CD4-positive, alpha-beta memory T cell (primary cell): Measurements from ENCODE around the gene CMIP. TPM values are rescaled to one million over a fixed set of nuclear protein-coding genes. Genes with fewer than 3 reads are reported as not detected.

Source experiments
- CTCF ChIA-PET: fragments of 350-600 bp; sonication (Branson Sonifier 250); formaldehyde crosslinking; loops from one replicate; lab custom pipeline; 2021; ENCODE audit warnings: inconsistent platforms; ENCODE audit not compliant: partially characterized antibody; lab: Charles Lee
- POLR2A ChIA-PET: fragments of 350-600 bp; sonication (Branson Sonifier 250); formaldehyde crosslinking; loops from one replicate; lab custom pipeline; 2021; ENCODE audit not compliant: partially characterized antibody; lab: Charles Lee
- DNase-seq, 5 donors: peaks; one replicate each; pipeline versions ENCODE4 v3.0.0 to v3.0.0-alpha.2; 2020 to 2022; ENCODE audit warnings: mixed read lengths in 1 of 5
- H3K27ac ChIP-seq: one replicate; pipeline ENCODE4 v1.7.0; 2013; ENCODE audit warnings: low read depth, low read length
- H3K27me3 ChIP-seq: 2 replicates; pipeline ENCODE4 v1.7.0; 2013; ENCODE audit warnings: mild to moderate bottlenecking, low read length, moderate library complexity; ENCODE audit not compliant: insufficient read depth
- H3K36me3 ChIP-seq: 2 replicates; pipeline ENCODE4 v1.7.0; 2013; ENCODE audit warnings: mild to moderate bottlenecking, low read length, moderate library complexity; ENCODE audit not compliant: insufficient read depth
- H3K4me1 ChIP-seq: 2 replicates; pipeline ENCODE4 v1.7.0; 2013; ENCODE audit warnings: mild to moderate bottlenecking, low read length, moderate library complexity; ENCODE audit not compliant: insufficient read depth
- H3K4me3 ChIP-seq, 2 donors: one replicate each; pipeline ENCODE4 v1.7.0; 2013; ENCODE audit warnings: low read length in 2 of 2, mild to moderate bottlenecking in 1 of 2
- H3K9me3 ChIP-seq, 2 donors: one replicate each; pipeline ENCODE4 v1.7.0; 2013; ENCODE audit warnings: low read length in 2 of 2, control low read depth in 1 of 2; ENCODE audit not compliant: control insufficient read depth in 1 of 2
- H3K27ac Mint-ChIP-seq, 7 donors: one replicate each; pipeline ENCODE4 v1.8.0; 2020 to 2021; ENCODE audit warnings: mixed read lengths in 7 of 7, mild to moderate bottlenecking in 6 of 7, inconsistent platforms in 3 of 7, moderate library complexity in 3 of 7
- H3K27me3 Mint-ChIP-seq, 2 donors: one replicate each; pipeline ENCODE4 v1.8.0; 2020 to 2021; ENCODE audit warnings: mixed read lengths in 2 of 2
- H3K36me3 Mint-ChIP-seq, 2 donors: one replicate each; pipeline ENCODE4 v1.8.0; 2020 to 2021; ENCODE audit warnings: mixed read lengths in 2 of 2, inconsistent platforms in 1 of 2, mild to moderate bottlenecking in 1 of 2
- H3K4me1 Mint-ChIP-seq, 4 donors: one replicate each; pipeline ENCODE4 v1.8.0; 2020 to 2021; ENCODE audit warnings: mixed read lengths in 4 of 4, mild to moderate bottlenecking in 1 of 4
- H3K4me3 Mint-ChIP-seq, 8 donors: one replicate each; pipeline ENCODE4 v1.8.0; 2020 to 2021; ENCODE audit warnings: mixed read lengths in 8 of 8, mild to moderate bottlenecking in 7 of 8, moderate library complexity in 6 of 8, inconsistent platforms in 3 of 8
- H3K9me3 Mint-ChIP-seq, 8 donors: one replicate each; pipeline ENCODE4 v1.8.0; 2020 to 2021; ENCODE audit warnings: mixed read lengths in 8 of 8, mild to moderate bottlenecking in 5 of 8, inconsistent platforms in 3 of 8, moderate library complexity in 1 of 8
- intact Hi-C: fragments of 100-400 bp; cut with micrococcal nuclease; formaldehyde crosslinking; loops from one replicate; pipeline ENCODE4 v1.15.1; 2023
- polyA plus RNA-seq, 2 donors: library from polyadenylated mRNA; unstranded; fragments of 300-500 nt; fragmentation: Illumina TruSeq; gene quantifications; one replicate each; pipeline ENCODE4 v1.2.3, GENCODE V29; 2021
- total RNA-seq, 2 experiments: library from RNA; stranded (reverse); gene quantifications; one replicate each; pipeline ENCODE4 v1.2.3, GENCODE V29; 2021

The CMIP gene
- total and polyA plus RNA-seq, 4 experiments from 2014 or later: 0.84 to 36.4 (median 33.2) TPM; not detected in 1

GRCh38 chr16:81447383-81448101 is 2.9 kb downstream of the CMIP start:
- ChIA-PET POLR2A (no interaction called here), CTCF (interaction anchor here (0.7 kb wide), 1 partner anchor 78 kb away, joined by 3 read pairs; no protein-coding TSS in a partner anchor)
- intact Hi-C loops: loop anchor here (2.0 kb wide), 1 partner anchor 23 kb away; no protein-coding TSS in a partner anchor
- Histone ChIP-seq H3K27ac (peak overlapping the region; percentile 63), H3K36me3 (no peaks in the 10 kb centered on the region), H3K4me3 (no peak overlapping the region), H3K9me3 (no peaks in the 10 kb centered on the region), H3K27me3 (no peaks in the 10 kb centered on the region), H3K4me1 (peaks cover 69% of the 10 kb centered on the region)
- Mint-ChIP-seq H3K27me3 (no peaks in the 10 kb centered on the region), H3K4me3 (peak overlapping the region; percentile 28 to 92 (median 87)), H3K27ac (peak overlapping the region; percentile 52 to 96 (median 91)), H3K9me3 (peaks cover 0 to 6% (median 1%) of the 10 kb centered on the region in 8 donors), H3K4me1 (peaks cover 46 to 82% (median 68%) of the 10 kb centered on the region in 4 donors), H3K36me3 (peaks cover 4 to 22% of the 10 kb centered on the region in 2 donors)
- DNase-seq: no peak

- no peaks in the 10 kb centered on the region for H3K27me3 Mint-ChIP-seq
- Histone ChIP-seq H3K9me3 (no peaks in the 10 kb centered on the region), H3K27ac (no peak overlapping the region), H3K27me3 (no peaks in the 10 kb centered on the region), H3K36me3 (no peaks in the 10 kb centered on the region), H3K4me1 (peaks cover 76% of the 10 kb centered on the region), H3K4me3 (no peak overlapping the region)
- H3K36me3 Mint-ChIP-seq: peaks cover 4 to 20% of the 10 kb centered on the region in 2 donors
- peak overlapping the region in 6 of 8 donors; percentile 11 to 71 (median 42) for H3K4me3 Mint-ChIP-seq
- H3K4me1 Mint-ChIP-seq: peaks cover 48 to 81% (median 66%) of the 10 kb centered on the region in 4 donors
- DNase-seq: no peak
- ChIA-PET CTCF (interaction anchor here (0.8 kb wide), 1 partner anchor 17 kb away, joined by 3 read pairs; no protein-coding TSS in a partner anchor), POLR2A (interaction anchor here (4.3 kb wide), 1 partner anchor 22 kb away, joined by 22 read pairs; no protein-coding TSS in a partner anchor)
- peak overlapping the region; percentile 38 to 96 (median 75) for H3K27ac Mint-ChIP-seq
- H3K9me3 Mint-ChIP-seq: peaks cover 0 to 6% (median 1%) of the 10 kb centered on the region in 8 donors
- intact Hi-C loops: no loop called here
These were observed 3.8 kb downstream of the CMIP start for GRCh38 chr16:81448154-81449131.

- Histone ChIP-seq H3K9me3 (no peaks in the 10 kb centered on the region), H3K27ac (no peak overlapping the region), H3K4me3 (no peak overlapping the region), H3K36me3 (no peaks in the 10 kb centered on the region), H3K4me1 (peaks cover 71% of the 10 kb centered on the region), H3K27me3 (no peaks in the 10 kb centered on the region)
- Mint-ChIP-seq H3K4me1 (peaks cover 51 to 82% (median 67%) of the 10 kb centered on the region in 4 donors), H3K27ac (peak overlapping the region in 6 of 7 donors; percentile 13 to 85 (median 44)), H3K4me3 (peak overlapping the region in 3 of 8 donors; percentile 28 to 65 (median 36)), H3K36me3 (peaks cover 4 to 15% of the 10 kb centered on the region in 2 donors), H3K27me3 (no peaks in the 10 kb centered on the region), H3K9me3 (peaks cover 0 to 6% (median 1%) of the 10 kb centered on the region in 8 donors)
- CTCF ChIA-PET: interaction anchor here (0.8 kb wide), 1 partner anchor 16 kb away, joined by 3 read pairs; no protein-coding TSS in a partner anchor
- DNase-seq: no peak
- POLR2A ChIA-PET: interaction anchor here (4.3 kb wide), 1 partner anchor 21 kb away, joined by 22 read pairs; no protein-coding TSS in a partner anchor
- intact Hi-C loops: no loop called here
These were observed 4.6 kb downstream of the CMIP start for GRCh38 chr16:81449241-81449640.

GRCh38 chr16:81449899-81450608 is 5.4 kb downstream of the CMIP start:
- Mint-ChIP-seq H3K4me3 (peak overlapping the region in 4 of 8 donors; percentile 19 to 47 (median 39)), H3K4me1 (peaks cover 56 to 90% (median 72%) of the 10 kb centered on the region in 4 donors), H3K36me3 (peaks cover 4 to 21% of the 10 kb centered on the region in 2 donors), H3K9me3 (peaks cover 0 to 6% (median 1%) of the 10 kb centered on the region in 8 donors), H3K27ac (peak overlapping the region in 6 of 7 donors; percentile 17 to 74 (median 60)), H3K27me3 (no peaks in the 10 kb centered on the region)
- no peaks in the 10 kb centered on the region for H3K27me3 ChIP-seq
- ChIA-PET POLR2A (interaction anchor here (0.6 to 4.3 kb wide), 3 partner anchors 20 to 58 kb away, joined by 3 to 22 read pairs (median 4); no protein-coding TSS in a partner anchor), CTCF (interaction anchor here (1.6 kb wide), 1 partner anchor 14 kb away, joined by 3 read pairs; no protein-coding TSS in a partner anchor)
- H3K36me3 ChIP-seq: no peaks in the 10 kb centered on the region
- H3K4me1 ChIP-seq: peaks cover 71% of the 10 kb centered on the region
- no peak overlapping the region for H3K27ac ChIP-seq
- DNase-seq: no peak
- intact Hi-C loops: no loop called here
- no peak overlapping the region for H3K4me3 ChIP-seq
- no peaks in the 10 kb centered on the region for H3K9me3 ChIP-seq

- no peaks in the 10 kb centered on the region for H3K36me3 ChIP-seq
- Mint-ChIP-seq H3K36me3 (peaks cover 4 to 21% of the 10 kb centered on the region in 2 donors), H3K27me3 (no peaks in the 10 kb centered on the region), H3K9me3 (peaks cover 0 to 6% (median 1%) of the 10 kb centered on the region in 8 donors), H3K27ac (peak overlapping the region; percentile 17 to 89 (median 36)), H3K4me1 (peaks cover 55 to 91% (median 73%) of the 10 kb centered on the region in 4 donors), H3K4me3 (peak overlapping the region in 5 of 8 donors; percentile 25 to 75 (median 55))
- intact Hi-C loops: no loop called here
- no peak for DNase-seq
- ChIA-PET POLR2A (interaction anchor here (0.7 to 4.3 kb wide), 5 partner anchors 10 to 28 kb away, joined by 3 to 22 read pairs (median 4); no protein-coding TSS in a partner anchor), CTCF (interaction anchor here (1.6 kb wide), 1 partner anchor 13 kb away, joined by 3 read pairs; no protein-coding TSS in a partner anchor)
- no peak overlapping the region for H3K27ac ChIP-seq
- no peaks in the 10 kb centered on the region for H3K9me3 ChIP-seq
- H3K4me3 ChIP-seq: no peak overlapping the region
- peaks cover 71% of the 10 kb centered on the region for H3K4me1 ChIP-seq
- no peaks in the 10 kb centered on the region for H3K27me3 ChIP-seq
These were observed 6.3 kb downstream of the CMIP start for GRCh38 chr16:81450783-81451491.
